H1 (cell line): ENCODE measurements around the gene PIAS1.

Source experiments
- CBX8 ChIP-seq: fragments of 300-800, 300-1000 bp; sonication (generic); IDR thresholded peaks from 2 replicates; pipeline ENCODE4 v1.7.1; 2016; ENCODE audit warnings: low read depth, low read length, borderline replicate concordance
- CHD2 ChIP-seq: IDR thresholded peaks from 2 replicates; pipeline ENCODE4 v1.6.1; 2012; ENCODE audit warnings: low read length, improper control_type of control experiment
- RAD21 ChIP-seq, 2 experiments: IDR thresholded peaks in 1 of 2; conservative IDR thresholded peaks in 1 of 2; 2 replicates each; pipeline ENCODE4 v1.6.1; 2011; ENCODE audit warnings: low read depth in 2 of 2, low read length in 2 of 2, improper control_type of control experiment in 1 of 2, inconsistent platforms in 1 of 2, mild to moderate bottlenecking in 1 of 2, moderate library complexity in 1 of 2
- SP2 ChIP-seq: IDR thresholded peaks from 2 replicates; pipeline ENCODE4 v1.6.1; 2012; ENCODE audit warnings: mild to moderate bottlenecking, low read length, inconsistent platforms
- SRF ChIP-seq: IDR thresholded peaks from 2 replicates; pipeline ENCODE4 v1.6.1; 2011; ENCODE audit warnings: mild to moderate bottlenecking, low read depth, low read length, moderate library complexity
- TAF1 ChIP-seq: IDR thresholded peaks from 2 replicates; pipeline ENCODE4 v1.6.1; 2011; ENCODE audit warnings: mild to moderate bottlenecking, low read depth, low read length
- TAF7 ChIP-seq: optimal IDR thresholded peaks from 2 replicates; pipeline ENCODE3; 2011; ENCODE audit warnings: low read depth, mild to moderate bottlenecking, inconsistent platforms, low read length, moderate library complexity, borderline replicate concordance
- ZNF274 ChIP-seq: IDR thresholded peaks from 2 replicates; pipeline ENCODE4 v1.7.0; 2012; ENCODE audit warnings: low read length, borderline replicate concordance; ENCODE audit errors: extremely low read depth
- TF ChIP-seq, protein P1 (sequence below): IDR thresholded peaks from 2 replicates; pipeline ENCODE4 v1.6.1; 2012; ENCODE audit warnings: inconsistent platforms
- TF ChIP-seq, protein P2 (sequence below), 3 experiments: IDR thresholded peaks; 1 replicate in 2 of 3; 2 replicates in 1 of 3; pipeline versions ENCODE4 v1.5.1 to v1.6.1; 2011; ENCODE audit warnings: low read length in 3 of 3, mild to moderate bottlenecking in 3 of 3, inconsistent platforms in 2 of 3, low read depth in 1 of 3, moderate library complexity in 1 of 3; ENCODE audit not compliant: insufficient read depth in 1 of 3; ENCODE audit errors: control extremely low read depth in 1 of 3
- TF ChIP-seq, protein P3 (sequence below): IDR thresholded peaks from 2 replicates; pipeline ENCODE4 v1.6.1; 2011; ENCODE audit warnings: low read depth, mild to moderate bottlenecking, low read length; ENCODE audit not compliant: insufficient read depth
- TF ChIP-seq, protein P4 (sequence below): IDR thresholded peaks from 2 replicates; pipeline ENCODE4 v1.6.1; 2012; ENCODE audit warnings: low read length, inconsistent platforms

DNA sequence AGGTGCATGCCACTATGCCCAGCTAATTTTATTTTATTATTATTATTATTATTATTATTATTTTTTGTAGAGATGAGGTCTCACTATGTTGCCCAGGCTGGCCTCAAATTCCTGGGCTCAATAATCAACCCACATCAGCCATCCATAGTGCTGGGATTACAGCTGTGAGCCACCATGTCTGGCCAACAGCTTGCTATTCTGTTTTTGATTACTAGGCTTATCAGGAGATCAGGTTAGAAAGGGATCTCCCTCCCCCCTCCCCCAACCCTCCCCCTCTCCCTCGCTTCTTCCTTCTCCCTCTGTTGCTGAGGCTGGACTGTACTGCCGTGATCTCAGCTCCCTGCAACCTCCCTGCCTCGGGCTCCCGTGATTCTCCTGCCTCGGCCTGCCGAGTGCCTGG lies 166.9 kb downstream of the PIAS1 start:
- TF ChIP-seq, protein P1, sequence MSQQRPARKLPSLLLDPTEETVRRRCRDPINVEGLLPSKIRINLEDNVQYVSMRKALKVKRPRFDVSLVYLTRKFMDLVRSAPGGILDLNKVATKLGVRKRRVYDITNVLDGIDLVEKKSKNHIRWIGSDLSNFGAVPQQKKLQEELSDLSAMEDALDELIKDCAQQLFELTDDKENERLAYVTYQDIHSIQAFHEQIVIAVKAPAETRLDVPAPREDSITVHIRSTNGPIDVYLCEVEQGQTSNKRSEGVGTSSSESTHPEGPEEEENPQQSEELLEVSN, result no peak
- TF ChIP-seq TAF1 (no peak), CHD2 (no peak), RAD21 (IDR thresholded peaks at IDR 0.05 in 1 of 2, conservative IDR thresholded peaks at IDR 0.05 in 1 of 2; ENCODE audit: low read depth in 2 of 2, low read length in 2 of 2) (no peak), ZNF274 (no peak), CBX8 (no peak), TAF7 (no peak), SP2 (no peak), SRF (no peak)
- TF ChIP-seq, protein P2, sequence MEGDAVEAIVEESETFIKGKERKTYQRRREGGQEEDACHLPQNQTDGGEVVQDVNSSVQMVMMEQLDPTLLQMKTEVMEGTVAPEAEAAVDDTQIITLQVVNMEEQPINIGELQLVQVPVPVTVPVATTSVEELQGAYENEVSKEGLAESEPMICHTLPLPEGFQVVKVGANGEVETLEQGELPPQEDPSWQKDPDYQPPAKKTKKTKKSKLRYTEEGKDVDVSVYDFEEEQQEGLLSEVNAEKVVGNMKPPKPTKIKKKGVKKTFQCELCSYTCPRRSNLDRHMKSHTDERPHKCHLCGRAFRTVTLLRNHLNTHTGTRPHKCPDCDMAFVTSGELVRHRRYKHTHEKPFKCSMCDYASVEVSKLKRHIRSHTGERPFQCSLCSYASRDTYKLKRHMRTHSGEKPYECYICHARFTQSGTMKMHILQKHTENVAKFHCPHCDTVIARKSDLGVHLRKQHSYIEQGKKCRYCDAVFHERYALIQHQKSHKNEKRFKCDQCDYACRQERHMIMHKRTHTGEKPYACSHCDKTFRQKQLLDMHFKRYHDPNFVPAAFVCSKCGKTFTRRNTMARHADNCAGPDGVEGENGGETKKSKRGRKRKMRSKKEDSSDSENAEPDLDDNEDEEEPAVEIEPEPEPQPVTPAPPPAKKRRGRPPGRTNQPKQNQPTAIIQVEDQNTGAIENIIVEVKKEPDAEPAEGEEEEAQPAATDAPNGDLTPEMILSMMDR (IDR thresholded peaks at IDR 0.05; ENCODE audit: control extremely low read depth in 1 of 3, insufficient read depth in 1 of 3, low read depth in 1 of 3, low read length in 3 of 3), result no peak
- TF ChIP-seq, protein P3, sequence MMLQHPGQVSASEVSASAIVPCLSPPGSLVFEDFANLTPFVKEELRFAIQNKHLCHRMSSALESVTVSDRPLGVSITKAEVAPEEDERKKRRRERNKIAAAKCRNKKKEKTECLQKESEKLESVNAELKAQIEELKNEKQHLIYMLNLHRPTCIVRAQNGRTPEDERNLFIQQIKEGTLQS, result no peak
- TF ChIP-seq, protein P4, sequence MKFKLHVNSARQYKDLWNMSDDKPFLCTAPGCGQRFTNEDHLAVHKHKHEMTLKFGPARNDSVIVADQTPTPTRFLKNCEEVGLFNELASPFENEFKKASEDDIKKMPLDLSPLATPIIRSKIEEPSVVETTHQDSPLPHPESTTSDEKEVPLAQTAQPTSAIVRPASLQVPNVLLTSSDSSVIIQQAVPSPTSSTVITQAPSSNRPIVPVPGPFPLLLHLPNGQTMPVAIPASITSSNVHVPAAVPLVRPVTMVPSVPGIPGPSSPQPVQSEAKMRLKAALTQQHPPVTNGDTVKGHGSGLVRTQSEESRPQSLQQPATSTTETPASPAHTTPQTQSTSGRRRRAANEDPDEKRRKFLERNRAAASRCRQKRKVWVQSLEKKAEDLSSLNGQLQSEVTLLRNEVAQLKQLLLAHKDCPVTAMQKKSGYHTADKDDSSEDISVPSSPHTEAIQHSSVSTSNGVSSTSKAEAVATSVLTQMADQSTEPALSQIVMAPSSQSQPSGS, result no peak
